NCI-H460 (cell line): ENCODE measurements around the gene RHO. TPM values are rescaled to one million over a fixed set of nuclear protein-coding genes. Genes with fewer than 3 reads are reported as not detected.
A peak's percentile ranks its signal among the peaks of the same experiment; 100 is the strongest.
"Not testable (repeated sequence)": the region's sequence is repeated elsewhere in the genome, so short reads cannot be mapped to it uniquely, and the experiment has no call there.

Experiments used
- DNase-seq: peaks from one replicate; pipeline ENCODE4 v3.0.0-alpha.2; 2016; ENCODE audit warnings: low read depth; ENCODE audit errors: extremely low read depth
- polyA plus RNA-seq: library from polyadenylated mRNA; depleted of rRNA; stranded (reverse); fragments of >200 nt; gene quantifications from 2 replicates; pipeline ENCODE4 v1.2.3, GENCODE V29; 2014; cell fraction: nucleus; rRNA removed
- total RNA-seq: library from RNA; depleted of rRNA; stranded (reverse); fragments of >200 nt; shearing (Covaris generic); gene quantifications from 2 replicates; pipeline ENCODE4 v1.2.3, GENCODE V29; 2014; rRNA removed

RHO gene
- not detected in 2 replicates for total RNA-seq
- polyA plus RNA-seq = not detected in 2 replicates

DNA sequence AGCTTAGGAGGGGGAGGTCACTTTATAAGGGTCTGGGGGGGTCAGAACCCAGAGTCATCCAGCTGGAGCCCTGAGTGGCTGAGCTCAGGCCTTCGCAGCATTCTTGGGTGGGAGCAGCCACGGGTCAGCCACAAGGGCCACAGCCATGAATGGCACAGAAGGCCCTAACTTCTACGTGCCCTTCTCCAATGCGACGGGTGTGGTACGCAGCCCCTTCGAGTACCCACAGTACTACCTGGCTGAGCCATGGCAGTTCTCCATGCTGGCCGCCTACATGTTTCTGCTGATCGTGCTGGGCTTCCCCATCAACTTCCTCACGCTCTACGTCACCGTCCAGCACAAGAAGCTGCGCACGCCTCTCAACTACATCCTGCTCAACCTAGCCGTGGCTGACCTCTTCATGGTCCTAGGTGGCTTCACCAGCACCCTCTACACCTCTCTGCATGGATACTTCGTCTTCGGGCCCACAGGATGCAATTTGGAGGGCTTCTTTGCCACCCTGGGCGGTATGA lies at the start of gene RHO:
Gene RHO, plus strand, starts transcription at position 51 of the 512 bp plus-strand sequence. Its CDS starts 95 bp downstream, at position 146.
- no peak for DNase-seq

DNA sequence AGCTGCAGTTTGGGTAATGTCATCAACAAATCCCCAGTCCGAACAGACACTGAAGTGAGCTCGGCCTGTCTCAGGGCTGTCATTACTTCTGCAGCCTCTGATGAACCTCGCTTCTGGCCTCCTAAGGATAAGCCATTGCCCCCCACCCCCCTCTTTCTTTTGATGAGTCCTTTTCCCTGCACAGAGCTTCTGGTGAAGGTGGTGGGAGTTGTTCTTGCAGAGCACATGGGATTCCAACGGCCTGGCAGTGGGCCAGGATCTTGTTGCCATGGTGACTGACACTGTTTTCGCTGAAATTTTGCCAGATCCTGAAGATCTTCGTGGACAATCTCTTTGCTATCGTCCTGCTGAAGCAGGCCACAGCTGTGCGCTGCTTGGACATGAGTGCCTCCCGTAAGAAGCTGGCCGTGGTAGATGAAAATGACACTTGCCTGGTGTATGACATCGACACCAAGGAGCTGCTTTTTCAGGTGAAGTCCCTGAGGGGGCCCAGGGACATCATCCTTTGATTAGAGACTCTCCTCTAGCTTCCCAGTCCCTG lies 47.1 kb upstream of the RHO start:
- DNase-seq = not testable (repeated sequence)

DNA sequence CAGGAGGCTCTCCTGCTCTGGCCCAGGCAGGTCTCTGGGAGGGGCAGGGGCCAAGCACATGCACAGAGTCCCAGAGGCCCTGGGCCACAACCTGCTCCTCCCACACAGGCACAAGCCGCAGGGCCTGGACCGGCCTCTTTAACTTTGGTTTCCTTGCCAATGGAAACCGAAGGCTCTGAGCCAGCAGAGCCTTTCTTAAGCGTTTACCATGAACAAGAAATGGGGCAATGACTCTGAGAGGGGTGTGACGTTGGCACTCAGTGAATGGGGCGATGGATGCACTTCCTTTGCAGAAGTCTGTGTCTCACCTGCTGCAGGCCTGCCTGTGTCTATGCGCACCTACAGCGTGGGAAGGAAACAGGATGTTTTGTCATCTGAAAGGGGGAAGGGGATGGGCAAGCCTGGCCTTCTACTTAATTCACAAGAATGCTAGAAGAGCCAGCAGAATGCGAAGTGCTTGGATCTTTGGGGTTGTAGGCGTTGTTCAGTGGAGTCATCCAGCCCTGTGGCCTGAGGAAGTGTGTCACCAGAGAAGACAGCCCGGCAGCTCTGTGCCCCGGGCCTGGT lies 46.6 kb upstream of the RHO start:
- no peak for DNase-seq

DNA sequence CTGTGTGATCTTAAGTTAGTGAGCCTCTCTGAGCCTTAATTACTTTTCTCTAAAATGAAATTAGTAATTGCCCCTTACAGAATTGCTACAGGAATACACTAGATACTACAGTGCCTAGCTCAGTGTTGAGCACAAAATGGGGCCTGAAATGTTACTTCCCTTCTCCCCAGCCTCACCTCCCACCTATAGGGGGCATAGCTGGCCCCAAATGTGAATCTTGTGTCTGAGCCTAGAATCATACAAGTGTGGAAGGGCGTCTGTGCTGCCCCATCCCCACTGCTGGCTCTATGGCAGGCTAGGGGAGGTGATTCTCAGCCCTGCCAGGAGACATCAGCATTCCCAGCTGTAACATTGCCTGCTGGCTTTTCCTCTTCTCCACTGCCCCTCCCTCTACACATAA lies 45.7 kb upstream of the RHO start:
- no peak for DNase-seq

DNA sequence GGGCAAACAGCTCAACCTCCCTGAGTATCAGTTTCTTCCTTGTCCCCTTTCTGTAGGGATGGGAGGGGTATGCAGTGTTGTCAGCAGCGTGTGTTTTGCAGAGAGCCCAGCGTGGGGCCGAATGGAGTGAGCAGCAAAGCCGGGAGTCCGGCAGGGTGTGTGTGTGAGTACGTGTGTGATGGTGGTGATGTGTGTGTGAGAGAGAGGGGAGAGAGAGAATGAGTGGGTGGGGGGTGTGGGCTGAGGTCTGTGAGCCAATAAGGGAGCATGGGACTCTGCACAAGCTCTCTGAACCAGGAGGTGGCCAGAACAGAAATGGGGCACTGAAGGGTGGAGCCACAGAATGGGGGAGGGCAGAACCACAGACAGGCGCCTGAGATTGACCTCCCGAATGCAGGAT lies 44.6 kb upstream of the RHO start:
- DNase-seq = no peak

DNA sequence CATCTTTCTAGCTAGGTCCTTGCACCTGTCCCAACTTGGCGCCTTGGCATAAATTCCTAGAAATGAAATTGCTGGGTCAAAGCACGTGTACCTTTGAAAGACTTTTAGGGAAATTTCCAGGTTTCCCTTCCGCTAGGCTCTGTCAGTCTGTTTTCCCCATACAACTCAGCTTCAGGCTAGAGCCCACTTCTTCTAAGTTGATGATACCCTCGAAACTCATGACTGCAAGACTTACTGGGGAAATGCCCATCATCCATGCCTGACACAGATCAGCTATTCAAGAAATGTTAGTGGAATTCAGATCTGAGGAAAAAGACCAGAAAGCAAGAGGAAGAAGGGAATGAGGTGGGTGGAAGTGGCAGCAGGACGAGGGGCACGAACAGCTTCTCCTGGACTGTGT lies 43.3 kb upstream of the RHO start:
- not testable (repeated sequence) for DNase-seq

DNA sequence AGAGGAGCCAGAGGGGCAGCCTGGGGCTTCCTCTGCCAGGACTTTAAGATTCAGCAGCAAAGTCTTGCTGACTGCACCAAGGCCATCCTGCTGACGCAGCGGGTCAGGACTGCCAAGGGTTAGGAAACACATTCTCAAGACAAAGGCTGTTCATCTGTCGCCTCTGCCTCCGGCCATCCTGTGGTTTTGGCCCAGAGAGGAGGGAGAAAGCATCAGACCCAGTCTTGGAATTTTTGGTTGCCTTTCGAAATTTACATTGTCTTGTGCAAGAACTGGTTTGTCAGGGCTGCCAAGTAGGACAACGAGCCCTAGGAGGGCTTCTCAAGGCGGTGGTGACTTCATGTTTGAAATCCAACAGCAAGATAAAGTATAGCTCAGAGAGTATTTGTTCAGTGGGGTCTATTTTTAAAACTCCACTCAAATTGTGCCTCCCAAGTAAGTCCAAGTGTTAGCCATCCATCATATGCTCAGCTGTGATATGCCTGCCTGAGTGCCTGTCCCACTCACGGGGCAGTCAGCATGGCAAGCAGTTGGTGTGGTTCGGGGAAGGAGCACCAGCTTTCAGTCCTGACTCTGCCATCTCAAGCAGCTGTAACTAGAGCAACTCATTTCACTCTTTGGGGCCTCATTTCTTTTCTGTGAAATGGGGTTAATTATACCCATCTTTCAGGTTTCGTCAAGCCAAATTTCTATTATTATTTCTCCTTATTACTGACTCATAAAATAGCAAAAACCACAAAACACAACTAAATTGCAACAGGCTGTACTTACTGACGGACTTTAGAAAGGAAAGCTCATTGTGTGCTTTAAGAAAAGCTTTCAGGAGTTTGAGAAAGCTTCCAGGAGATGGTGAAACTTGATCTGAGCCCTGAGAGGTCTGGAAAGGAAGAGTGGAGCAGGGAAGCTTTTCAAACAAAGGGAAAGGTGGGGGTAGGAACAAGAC lies 42.4 kb upstream of the RHO start:
- DNase-seq = no peak

DNA sequence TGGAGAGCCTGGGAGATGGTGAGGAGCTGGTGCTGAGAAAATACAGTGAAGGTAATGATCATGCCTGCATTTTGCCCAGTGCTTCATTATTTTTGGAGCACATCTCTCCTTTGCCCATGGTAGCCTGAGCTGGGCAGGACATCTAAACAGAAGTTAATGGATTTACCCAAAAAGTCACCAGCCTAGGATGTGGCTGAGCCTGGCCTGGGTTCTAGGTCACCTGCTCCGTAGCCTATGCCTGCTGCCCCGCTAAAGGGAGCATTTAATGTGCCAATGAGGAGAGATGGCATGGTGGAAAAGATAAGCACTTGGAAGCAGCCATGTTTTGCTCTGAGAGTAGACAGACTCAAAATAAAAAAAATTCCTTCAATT lies 41.8 kb upstream of the RHO start:
- DNase-seq = no peak

DNA sequence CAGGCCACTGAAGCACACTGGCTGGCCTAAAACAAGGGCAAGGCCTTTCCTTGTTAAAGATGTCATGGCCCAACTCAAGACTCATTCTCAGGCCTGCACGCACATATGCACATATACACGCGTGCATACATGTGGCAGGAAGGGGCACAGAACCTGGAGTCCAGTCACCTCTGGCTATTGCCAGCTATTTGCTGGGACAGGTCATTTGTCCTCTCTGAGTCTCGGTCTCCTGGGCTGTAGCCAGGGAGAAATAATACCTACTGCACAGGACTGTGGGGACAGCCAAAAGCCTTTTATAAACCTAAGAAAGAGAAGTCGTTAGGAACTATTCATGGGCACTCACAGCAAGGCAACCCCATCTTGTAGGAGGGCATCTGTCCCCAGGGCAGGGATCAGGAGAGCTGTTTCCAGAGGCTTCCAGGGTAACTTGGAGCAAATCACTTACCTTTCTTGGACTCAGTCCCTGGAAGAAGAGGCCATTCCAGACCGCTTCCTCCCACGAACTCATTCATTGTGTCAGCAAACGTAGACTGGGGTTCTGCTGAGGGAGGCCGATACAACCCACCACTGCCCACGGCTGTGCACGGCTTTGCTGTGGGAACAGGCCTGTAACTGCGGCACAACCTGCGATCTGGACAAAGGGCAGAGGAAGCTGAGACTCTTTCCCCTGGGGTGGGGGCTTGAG lies 41.1 kb upstream of the RHO start:
- DNase-seq = no peak

DNA sequence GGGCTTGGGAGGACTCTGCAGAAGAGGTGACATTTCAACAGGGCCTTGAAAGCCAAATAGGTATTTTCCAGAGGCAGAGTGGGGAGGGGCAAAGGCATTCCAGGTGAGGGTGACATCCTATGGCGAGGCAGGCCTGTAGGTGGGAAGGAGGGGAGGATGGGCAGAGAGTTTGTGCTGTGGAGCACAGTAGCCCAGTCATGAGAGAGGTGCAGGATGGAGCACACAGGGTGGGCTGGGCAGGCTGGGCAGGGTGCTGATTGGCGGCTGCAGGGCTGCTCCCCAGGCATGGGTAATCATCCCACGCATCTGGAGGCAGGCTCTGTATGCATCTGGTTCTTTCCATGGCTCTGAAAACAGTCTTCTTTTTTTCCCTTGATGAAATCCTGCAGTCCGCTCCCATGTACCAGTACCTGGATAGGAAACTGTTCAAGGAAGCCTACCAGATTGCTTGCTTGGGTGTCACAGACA lies 40.5 kb upstream of the RHO start:
- DNase-seq = not testable (repeated sequence)

DNA sequence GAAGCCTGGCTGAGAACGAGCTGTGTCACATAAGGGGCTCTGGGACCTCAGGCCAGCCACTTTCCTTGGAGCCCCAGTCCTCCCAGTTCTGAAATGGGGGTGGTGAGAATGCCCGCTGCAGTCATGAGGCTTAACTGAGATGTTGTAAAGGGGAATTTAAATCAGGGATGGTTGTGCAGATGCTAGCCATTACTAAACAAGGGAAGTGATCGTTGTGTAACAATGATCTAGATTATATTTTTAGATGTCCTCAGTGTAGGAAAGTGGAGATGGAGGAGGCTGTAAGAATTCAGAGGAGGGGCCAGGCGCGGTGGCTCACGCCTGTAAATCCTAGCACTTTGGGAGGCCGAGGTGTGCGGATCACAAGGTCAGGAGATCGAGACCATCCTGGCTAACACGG lies 39.2 kb upstream of the RHO start:
- DNase-seq = not testable (repeated sequence)

DNA sequence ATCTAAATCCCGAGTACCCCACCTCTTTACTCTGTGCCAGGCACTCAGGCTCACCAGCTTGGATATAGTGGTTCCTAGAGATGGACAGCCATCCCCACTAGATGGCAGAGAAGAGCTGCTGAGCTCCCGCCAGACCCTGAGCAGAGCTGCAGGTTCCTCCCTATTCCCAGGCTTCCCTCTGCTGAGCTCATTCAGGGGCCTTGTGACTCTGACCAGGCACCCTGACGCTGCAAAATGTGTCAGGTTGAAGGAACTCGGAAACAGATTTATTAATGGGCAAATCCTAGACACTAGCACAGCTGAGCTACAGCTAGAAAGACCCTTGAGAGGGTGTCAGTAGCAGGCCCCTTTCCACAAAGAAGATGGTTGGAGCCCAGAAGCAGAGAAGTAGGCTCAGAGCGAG lies 38.2 kb upstream of the RHO start:
- DNase-seq = peak; percentile 76

DNA sequence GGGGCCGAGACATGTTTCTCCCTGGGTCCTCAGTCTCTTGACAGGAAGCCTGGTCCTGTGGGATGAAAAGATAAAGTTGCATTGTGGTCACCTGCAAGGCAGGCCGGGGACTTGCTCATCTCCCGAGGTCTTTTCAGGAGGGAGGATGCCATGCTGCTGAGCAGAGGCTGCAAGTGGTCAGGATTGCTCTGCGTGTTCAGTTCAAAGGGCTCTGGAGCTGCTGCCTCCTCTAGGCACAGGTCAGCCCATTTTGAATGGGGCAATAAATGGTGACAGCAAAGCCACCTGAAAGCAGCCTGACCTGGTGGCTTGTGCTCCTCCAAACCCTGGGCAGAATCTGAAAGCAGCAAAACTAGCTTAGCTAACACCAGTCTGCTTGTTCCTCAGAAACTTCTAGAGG lies 37.4 kb upstream of the RHO start:
- DNase-seq = not testable (repeated sequence)

DNA sequence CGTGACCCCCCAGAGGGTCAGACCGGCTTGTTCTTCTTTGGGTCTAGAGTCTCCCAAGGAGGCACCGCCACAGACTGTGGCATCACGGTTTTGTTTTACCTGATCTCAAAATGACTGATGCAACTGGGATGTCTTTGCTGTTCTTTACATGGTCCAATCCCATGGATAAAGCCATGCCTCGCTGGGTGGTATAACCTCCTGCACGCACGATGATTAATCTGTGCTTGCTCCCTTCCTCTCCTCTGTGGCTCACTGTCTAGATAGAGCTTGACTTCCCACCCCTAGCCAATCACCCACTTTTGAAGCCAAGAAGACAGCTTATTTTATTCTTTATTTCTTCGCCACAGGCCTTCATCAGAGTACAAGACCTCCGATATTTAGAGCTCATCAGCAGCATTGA lies 36.6 kb upstream of the RHO start:
- no peak for DNase-seq

DNA sequence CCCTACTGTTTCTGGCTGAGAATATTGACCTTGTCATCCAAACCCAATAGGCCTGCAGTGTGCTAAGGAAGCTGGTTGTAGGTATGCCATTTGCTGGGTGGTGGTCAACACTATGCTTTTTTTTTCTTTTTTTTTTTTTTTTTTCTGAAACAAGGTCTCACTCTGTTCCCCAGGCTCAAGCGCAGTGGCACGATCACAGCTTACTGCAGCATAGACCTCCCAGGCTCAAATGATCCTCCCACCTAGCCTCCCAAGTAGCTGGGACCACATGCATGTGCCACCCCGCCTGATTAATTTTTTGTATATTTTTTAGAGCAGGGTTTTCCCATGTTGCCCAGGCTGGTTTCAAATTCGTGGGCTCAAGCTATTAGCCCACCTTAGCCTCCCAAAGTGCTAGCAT lies 35.7 kb upstream of the RHO start:
- DNase-seq = no peak

DNA sequence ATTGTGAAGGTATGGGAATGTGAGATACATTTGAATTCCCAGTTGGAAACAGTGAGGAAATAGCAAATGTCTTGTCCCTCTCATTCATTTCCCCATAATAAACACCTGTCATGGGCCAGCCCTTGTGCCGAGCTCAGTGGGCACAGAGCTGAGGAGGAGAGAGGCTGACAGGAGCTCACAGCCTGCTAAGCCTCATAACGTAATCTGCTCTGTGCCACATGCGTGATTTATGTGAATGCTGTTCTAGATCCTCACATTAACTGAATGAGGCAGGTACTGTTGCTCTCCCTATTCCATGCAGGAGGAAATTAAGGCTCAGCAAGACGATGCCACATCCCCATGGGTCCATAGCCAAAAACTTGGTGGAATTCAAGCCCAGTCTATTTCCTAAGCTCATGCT lies 35.2 kb upstream of the RHO start:
- no peak for DNase-seq

DNA sequence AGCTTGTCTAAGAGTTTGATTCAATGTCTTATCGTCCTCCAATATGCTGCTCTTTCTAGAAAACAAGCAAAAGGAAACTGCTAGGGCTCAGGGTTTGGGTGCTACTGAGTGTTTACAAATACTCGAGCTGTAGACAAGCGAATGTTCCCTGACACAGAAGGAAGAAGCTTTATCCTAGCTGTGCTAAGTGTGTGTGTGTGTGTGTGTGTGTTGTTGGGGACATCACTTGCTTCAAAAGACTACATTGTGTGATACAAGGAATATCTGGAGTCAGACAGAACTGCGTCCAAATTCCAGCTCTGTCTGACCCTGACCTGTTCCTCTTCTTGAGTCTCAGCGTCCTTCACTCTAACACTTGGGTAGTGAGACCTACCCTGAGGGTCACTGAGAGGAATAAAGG lies 33.9 kb upstream of the RHO start:
- not testable (repeated sequence) for DNase-seq

DNA sequence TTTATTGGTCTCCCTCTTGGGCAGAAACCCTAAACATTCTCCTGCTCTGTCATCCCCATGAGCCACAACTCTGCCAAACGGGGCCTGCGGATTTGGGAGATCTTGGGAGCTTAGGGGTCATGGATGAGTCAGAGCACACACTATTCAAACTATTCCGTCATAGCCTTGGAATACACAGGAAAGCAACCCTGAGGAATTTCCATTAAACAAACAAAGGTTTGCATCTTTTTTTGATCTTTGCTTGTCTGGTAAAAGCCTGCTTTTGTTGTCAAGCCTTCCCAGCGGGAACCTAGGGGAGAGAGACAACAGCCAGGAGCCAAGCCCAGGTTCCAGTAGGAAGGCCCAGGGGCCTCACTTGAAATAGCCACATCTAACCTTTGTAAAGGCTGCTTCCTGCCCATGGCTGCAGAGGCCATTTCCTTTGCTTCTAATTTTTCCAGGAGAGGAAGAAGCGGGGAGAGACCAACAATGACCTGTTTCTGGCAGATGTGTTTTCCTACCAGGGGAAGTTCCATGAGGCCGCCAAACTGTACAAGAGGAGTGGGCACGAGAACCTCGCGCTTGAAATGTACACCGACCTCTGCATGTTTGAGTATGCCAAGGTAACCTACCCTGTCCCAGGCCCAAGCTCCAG lies 33.3 kb upstream of the RHO start:
- not testable (repeated sequence) for DNase-seq

DNA sequence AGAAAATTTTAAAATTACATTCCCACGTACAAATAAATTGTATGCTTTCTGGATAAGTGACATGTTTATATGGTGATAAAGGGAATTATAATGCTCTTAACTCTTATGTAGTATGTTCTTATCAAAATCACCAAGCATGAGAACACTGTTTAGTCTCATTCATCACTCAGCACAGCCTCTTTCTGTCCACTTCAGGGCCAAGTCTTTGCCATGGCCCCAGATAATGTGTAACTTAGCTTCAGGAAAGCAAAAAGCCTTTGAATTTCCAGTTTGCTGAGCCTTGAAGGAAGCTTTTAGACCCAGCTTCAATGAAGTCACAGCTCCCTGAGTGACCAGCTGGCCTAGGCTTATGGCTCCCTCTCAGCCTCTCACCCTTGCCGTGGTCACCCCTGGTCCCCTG lies 30.6 kb upstream of the RHO start:
- DNase-seq = not testable (repeated sequence)
